Activated CD8-positive, alpha-beta memory T cell treated with anti-CD3 and anti-CD28 coated beads, Interleukin-2, amount 50 U/mL, for 1 hour (primary cell): Measurements from ENCODE around the gene RAB31.
"Not testable (repeated sequence)": the region's sequence is repeated elsewhere in the genome, so short reads cannot be mapped to it uniquely, and the experiment has no call there.

Experiments
- DNase-seq: peaks from one replicate; pipeline ENCODE4 v3.0.0-alpha.2; 2020; ENCODE audit errors: extremely low read depth

Gene RAB31

GRCh38 chr18:9890196-9890595, 182.1 kb downstream of the RAB31 start:
- no peak for DNase-seq

GRCh38 chr18:9890957-9891356, 182.9 kb downstream of the RAB31 start:
- DNase-seq: no peak

GRCh38 chr18:9891515-9891914, 183.4 kb downstream of the RAB31 start:
- DNase-seq: not testable (repeated sequence)

- no peak for DNase-seq
These were observed 186.5 kb downstream of the RAB31 start for GRCh38 chr18:9894454-9895068.

- DNase-seq: no peak
These were observed 189.0 kb downstream of the RAB31 start for GRCh38 chr18:9897129-9897528.

GRCh38 chr18:9897787-9898291, 189.7 kb downstream of the RAB31 start:
- DNase-seq: not testable (repeated sequence)

GRCh38 chr18:9898792-9899549, 190.9 kb downstream of the RAB31 start:
- no peak for DNase-seq

- DNase-seq: not testable (repeated sequence)
These were observed 191.4 kb downstream of the RAB31 start for GRCh38 chr18:9899550-9899930.

- DNase-seq: no peak
These were observed 192.6 kb downstream of the RAB31 start for GRCh38 chr18:9900699-9901098.

- DNase-seq: no peak
These were observed 193.3 kb downstream of the RAB31 start for GRCh38 chr18:9901377-9901776.

- not testable (repeated sequence) for DNase-seq
These were observed 194.2 kb downstream of the RAB31 start for GRCh38 chr18:9902264-9902663.

GRCh38 chr18:9902832-9903231, 194.7 kb downstream of the RAB31 start:
- no peak for DNase-seq

GRCh38 chr18:9905401-9905922, 197.4 kb downstream of the RAB31 start:
- DNase-seq: no peak

GRCh38 chr18:9906481-9906880, 198.4 kb downstream of the RAB31 start:
- no peak for DNase-seq

GRCh38 chr18:9907867-9908266, 199.8 kb downstream of the RAB31 start:
- no peak for DNase-seq

GRCh38 chr18:9910071-9910470, 202.0 kb downstream of the RAB31 start:
- DNase-seq: no peak

GRCh38 chr18:9910661-9911060, 202.6 kb downstream of the RAB31 start:
- DNase-seq: no peak

GRCh38 chr18:9911226-9911625, 203.1 kb downstream of the RAB31 start:
- no peak for DNase-seq
